GM20000 (cell line): ENCODE results near the gene SLC15A4.
A peak's percentile ranks its signal among the peaks of the same experiment; 100 is the strongest.

Source experiments
- DNase-seq: peaks from one replicate; pipeline ENCODE4 v3.0.0; 2012; ENCODE audit warnings: low spot score
- CTCF ChIP-seq: IDR thresholded peaks from 2 replicates; pipeline ENCODE4 v1.5.1; 2012; ENCODE audit warnings: mild to moderate bottlenecking, control low read depth; ENCODE audit errors: extremely low read depth, missing control alignments

SLC15A4 gene

GRCh38 chr12:128861226-128862016 lies 37.7 kb upstream of the SLC15A4 start:
- no peak for TF ChIP-seq CTCF
- no peak for DNase-seq

- TF ChIP-seq CTCF: no peak
- no peak for DNase-seq
These were observed 35.6 kb upstream of the SLC15A4 start for GRCh38 chr12:128859311-128859710.

- DNase-seq: no peak
- TF ChIP-seq CTCF: no peak
These were observed 33.5 kb upstream of the SLC15A4 start for GRCh38 chr12:128857133-128857763.

GRCh38 chr12:128856791-128857078 lies 33.0 kb upstream of the SLC15A4 start:
- no peak for DNase-seq
- no peak for TF ChIP-seq CTCF

GRCh38 chr12:128856035-128856790 lies 32.5 kb upstream of the SLC15A4 start:
- DNase-seq: peak; percentile 56
- TF ChIP-seq CTCF: no peak

GRCh38 chr12:128853600-128854197 lies 29.9 kb upstream of the SLC15A4 start:
- TF ChIP-seq CTCF: no peak
- DNase-seq: peak; percentile 64
